ENCODE data around the gene CCM2L. TPM values are rescaled to one million over a fixed set of nuclear protein-coding genes. Genes with fewer than 3 reads are reported as not detected.

CCM2L gene
- total and polyA plus RNA-seq, 10 of the 15 experiments (the other 5 are each of a cell fraction or from before 2014, with no cell fraction given) = not detected

GRCh38 chr20:32078322-32078721 is 68.1 kb downstream of the CCM2L start (continued):
- TF ChIP-seq, protein P1, sequence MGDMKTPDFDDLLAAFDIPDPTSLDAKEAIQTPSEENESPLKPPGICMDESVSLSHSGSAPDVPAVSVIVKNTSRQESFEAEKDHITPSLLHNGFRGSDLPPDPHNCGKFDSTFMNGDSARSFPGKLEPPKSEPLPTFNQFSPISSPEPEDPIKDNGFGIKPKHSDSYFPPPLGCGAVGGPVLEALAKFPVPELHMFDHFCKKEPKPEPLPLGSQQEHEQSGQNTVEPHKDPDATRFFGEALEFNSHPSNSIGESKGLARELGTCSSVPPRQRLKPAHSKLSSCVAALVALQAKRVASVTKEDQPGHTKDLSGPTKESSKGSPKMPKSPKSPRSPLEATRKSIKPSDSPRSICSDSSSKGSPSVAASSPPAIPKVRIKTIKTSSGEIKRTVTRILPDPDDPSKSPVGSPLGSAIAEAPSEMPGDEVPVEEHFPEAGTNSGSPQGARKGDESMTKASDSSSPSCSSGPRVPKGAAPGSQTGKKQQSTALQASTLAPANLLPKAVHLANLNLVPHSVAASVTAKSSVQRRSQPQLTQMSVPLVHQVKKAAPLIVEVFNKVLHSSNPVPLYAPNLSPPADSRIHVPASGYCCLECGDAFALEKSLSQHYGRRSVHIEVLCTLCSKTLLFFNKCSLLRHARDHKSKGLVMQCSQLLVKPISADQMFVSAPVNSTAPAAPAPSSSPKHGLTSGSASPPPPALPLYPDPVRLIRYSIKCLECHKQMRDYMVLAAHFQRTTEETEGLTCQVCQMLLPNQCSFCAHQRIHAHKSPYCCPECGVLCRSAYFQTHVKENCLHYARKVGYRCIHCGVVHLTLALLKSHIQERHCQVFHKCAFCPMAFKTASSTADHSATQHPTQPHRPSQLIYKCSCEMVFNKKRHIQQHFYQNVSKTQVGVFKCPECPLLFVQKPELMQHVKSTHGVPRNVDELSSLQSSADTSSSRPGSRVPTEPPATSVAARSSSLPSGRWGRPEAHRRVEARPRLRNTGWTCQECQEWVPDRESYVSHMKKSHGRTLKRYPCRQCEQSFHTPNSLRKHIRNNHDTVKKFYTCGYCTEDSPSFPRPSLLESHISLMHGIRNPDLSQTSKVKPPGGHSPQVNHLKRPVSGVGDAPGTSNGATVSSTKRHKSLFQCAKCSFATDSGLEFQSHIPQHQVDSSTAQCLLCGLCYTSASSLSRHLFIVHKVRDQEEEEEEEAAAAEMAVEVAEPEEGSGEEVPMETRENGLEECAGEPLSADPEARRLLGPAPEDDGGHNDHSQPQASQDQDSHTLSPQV (IDR thresholded peaks at IDR 0.05) = no peak
- TF ChIP-seq PML (IDR thresholded peaks at IDR 0.05; ENCODE audit: low read length) = no peak
- TF ChIP-seq PAX5 (IDR thresholded peaks at IDR 0.05; ENCODE audit: borderline replicate concordance, low read depth, low read length) = no peak
- no peak for TF ChIP-seq SIN3A (IDR thresholded peaks at IDR 0.05; ENCODE audit: low read depth, low read length)
- no peak for TF ChIP-seq FOXK2 (IDR thresholded peaks at IDR 0.05)
- no peak for TF ChIP-seq ASH2L (IDR thresholded peaks at IDR 0.05; ENCODE audit: borderline replicate concordance, low read depth)
- TF ChIP-seq SUPT20H (IDR thresholded peaks at IDR 0.05; ENCODE audit: borderline replicate concordance, control insufficient read depth, low read depth, low read length) = no peak
- TF ChIP-seq KAT2A (conservative IDR thresholded peaks at IDR 0.05; ENCODE audit: control insufficient read depth, low read depth, low read length) = no peak
- TF ChIP-seq CUX1 (IDR thresholded peaks at IDR 0.05; ENCODE audit: insufficient replicate concordance, low read depth, low read length) = no peak
